Stimulated activated CD8-positive, alpha-beta memory T cell treated with anti-CD3 and anti-CD28 coated beads, Interleukin-4, amount 100 ng/mL, for 24 hours (primary cell): ENCODE data around the gene RBMY1D.
"Not testable (repeated sequence)": the region's sequence is repeated elsewhere in the genome, so short reads cannot be mapped to it uniquely, and the experiment has no call there.

Experiments
- DNase-seq: peaks from one replicate; pipeline ENCODE4 v3.0.0-alpha.2; 2020; ENCODE audit warnings: low read depth

Gene RBMY1D

GRCh38 chrY:21894426-21894825 is at the start of gene RBMY1D:
Gene RBMY1D (minus strand): TSS chrY:21894526. CDS start chrY:21892513, 2,013 bp downstream.
- not testable (repeated sequence) for DNase-seq

DNA sequence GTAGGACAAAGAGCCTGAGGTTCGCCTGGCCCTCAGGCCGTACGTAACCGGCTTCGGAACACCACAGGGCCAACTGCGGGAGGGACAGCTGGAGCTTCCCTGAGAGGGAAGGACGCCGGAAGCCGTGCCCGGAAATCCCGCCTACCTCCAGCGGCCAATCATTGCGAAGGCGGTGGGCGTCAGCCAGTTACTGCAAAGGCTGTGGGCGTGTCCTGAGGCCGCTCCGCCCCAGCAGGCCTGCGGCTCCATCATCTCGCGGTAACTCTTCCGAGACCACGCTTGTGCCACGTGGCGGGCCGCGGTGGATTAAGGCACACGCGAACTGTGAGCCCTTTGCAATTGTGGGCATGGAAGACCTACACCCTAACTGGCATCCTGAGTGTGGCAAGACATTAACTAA is 23.6 kb upstream of the RBMY1D start, which contains the start of gene RBMY1E:
Gene RBMY1E (minus strand): TSS at position 101 of the 400 bp plus-strand sequence. CDS start 1,978 bp downstream, outside the sequence.
- not testable (repeated sequence) for DNase-seq

GRCh38 chrY:21869407-21870076 is 24.8 kb downstream of the RBMY1D start:
- DNase-seq = not testable (repeated sequence)

- DNase-seq = no peak
These were observed 48.8 kb downstream of the RBMY1D start for GRCh38 chrY:21845481-21845880.

- no peak for DNase-seq
These were observed 52.2 kb downstream of the RBMY1D start for GRCh38 chrY:21842090-21842489.

GRCh38 chrY:21839489-21839888 is 54.8 kb downstream of the RBMY1D start:
- DNase-seq = no peak

DNA sequence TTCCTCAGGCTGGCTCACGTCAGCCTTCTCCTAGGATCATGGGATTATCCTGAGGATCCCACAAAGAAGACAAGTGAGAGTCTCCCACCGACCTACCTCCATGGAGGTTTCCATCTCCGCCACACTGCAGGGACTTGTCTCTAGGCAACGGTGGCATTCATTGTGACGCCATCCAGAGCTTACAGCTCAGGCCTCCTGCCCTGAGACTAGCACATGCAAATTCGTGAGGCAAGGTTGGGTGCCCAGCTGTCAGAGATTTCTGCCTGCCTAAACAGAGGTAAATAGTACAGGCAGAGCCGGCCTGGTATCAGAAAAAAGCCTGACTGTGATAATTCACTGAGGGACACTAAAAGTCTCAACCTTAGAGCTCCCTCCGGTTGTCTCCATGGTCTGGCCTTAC is 58.0 kb downstream of the RBMY1D start:
- no peak for DNase-seq

DNA sequence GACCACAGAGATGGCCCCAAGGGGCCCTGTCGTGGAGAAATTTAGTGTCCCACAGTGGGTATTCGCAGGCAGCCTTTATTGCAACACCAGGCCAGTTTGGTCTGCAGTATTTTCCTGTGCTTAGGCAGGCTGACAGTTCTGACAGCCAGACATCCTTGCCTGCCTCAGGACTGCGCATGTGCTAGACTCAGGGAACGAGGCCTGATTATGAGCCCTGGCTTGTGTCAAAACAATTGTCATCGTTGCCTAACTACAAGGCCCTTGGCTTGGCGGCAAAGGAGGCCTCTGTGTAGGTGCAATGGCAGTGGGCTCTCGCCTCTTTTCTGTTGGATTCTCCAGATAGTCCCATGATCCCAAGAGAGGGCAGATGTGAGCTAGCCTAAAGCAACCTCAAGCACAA is 59.3 kb downstream of the RBMY1D start:
- no peak for DNase-seq
